ENCODE measurements around the gene MYBBP1A.

MYBBP1A gene

DNA sequence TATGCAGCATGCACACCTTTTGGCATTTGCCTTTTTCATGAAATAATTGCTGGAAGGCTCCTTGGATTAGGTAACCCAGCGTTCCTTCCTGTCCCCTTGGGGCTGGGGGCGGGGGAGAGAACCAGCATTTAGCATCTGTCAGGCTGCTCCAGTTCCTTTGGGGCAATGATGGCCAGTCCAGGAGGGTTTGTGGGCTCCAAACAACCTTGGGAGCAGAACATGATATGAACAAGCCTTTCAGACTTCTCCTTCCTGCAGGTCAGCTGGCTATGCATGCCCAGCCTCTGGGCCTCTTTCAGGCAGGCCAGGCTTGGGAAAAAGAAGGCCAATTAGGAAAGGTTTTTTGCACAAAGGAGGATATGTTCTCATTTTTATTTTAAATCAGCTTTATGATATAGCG, 28.0 kb upstream of the MYBBP1A start:
- Histone ChIP-seq H4K20me1 (ENCODE audit: control insufficient read depth, insufficient read depth, low read depth, low read length) (no peaks in the 10 kb centered on the region), H3K4me2 (ENCODE audit: low read length) (no peak overlapping the region), H3K27ac (ENCODE audit: low read depth, low read length) (no peak overlapping the region), H3F3A (ENCODE audit: control insufficient read depth, insufficient read depth) (no peaks in the 10 kb centered on the region), H3K9me3 (ENCODE audit: control insufficient read depth, insufficient read depth, low read length) (no peaks in the 10 kb centered on the region), H3K4me3 (ENCODE audit: low read length) (no peak overlapping the region), H3K9me2 (replicated peaks; ENCODE audit: control insufficient read depth, low read length) (no peaks in the 10 kb centered on the region), H3K79me2 (ENCODE audit: control insufficient read depth, low read length) (no peaks in the 10 kb centered on the region), H3K36me3 (ENCODE audit: control insufficient read depth, low read length) (no peaks in the 10 kb centered on the region), H3K4me1 (ENCODE audit: control insufficient read depth, low read length) (no peaks in the 10 kb centered on the region), H3K27me3 (ENCODE audit: control insufficient read depth, low read length) (peaks cover 35% of the 10 kb centered on the region)
- TF ChIP-seq EZH2phosphoT487 (IDR thresholded peaks at IDR 0.05; ENCODE audit: borderline replicate concordance, low read length): no peak
- TF ChIP-seq, protein P1, sequence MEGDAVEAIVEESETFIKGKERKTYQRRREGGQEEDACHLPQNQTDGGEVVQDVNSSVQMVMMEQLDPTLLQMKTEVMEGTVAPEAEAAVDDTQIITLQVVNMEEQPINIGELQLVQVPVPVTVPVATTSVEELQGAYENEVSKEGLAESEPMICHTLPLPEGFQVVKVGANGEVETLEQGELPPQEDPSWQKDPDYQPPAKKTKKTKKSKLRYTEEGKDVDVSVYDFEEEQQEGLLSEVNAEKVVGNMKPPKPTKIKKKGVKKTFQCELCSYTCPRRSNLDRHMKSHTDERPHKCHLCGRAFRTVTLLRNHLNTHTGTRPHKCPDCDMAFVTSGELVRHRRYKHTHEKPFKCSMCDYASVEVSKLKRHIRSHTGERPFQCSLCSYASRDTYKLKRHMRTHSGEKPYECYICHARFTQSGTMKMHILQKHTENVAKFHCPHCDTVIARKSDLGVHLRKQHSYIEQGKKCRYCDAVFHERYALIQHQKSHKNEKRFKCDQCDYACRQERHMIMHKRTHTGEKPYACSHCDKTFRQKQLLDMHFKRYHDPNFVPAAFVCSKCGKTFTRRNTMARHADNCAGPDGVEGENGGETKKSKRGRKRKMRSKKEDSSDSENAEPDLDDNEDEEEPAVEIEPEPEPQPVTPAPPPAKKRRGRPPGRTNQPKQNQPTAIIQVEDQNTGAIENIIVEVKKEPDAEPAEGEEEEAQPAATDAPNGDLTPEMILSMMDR (IDR thresholded peaks at IDR 0.05; ENCODE audit: low read depth, low read length, poor library complexity, severe bottlenecking): no peak

DNA sequence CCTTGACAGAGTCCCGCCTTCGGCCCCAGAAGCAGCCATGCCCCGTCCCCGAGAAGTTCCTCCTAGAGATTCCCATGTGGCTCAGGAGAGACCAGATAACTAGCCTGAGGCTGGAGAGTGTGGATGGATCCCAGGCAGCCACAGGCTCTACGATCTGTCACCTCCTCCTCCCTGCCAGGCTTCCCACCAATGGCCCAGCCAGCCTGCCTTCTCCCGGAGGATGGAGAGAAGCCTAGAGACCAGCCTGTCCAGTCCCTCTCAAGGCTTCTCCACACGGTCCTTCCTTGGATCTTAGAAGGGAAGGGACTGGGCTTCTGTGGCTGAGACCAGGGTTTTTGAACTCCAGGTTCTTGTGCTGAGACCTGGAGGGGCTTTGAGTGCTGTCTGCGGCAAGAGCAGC, 27.5 kb upstream of the MYBBP1A start:
- Histone ChIP-seq H3K4me2 (ENCODE audit: low read length) (no peak overlapping the region), H3K4me1 (ENCODE audit: control insufficient read depth, low read length) (no peaks in the 10 kb centered on the region), H3K27me3 (ENCODE audit: control insufficient read depth, low read length) (peaks cover 35% of the 10 kb centered on the region)

DNA sequence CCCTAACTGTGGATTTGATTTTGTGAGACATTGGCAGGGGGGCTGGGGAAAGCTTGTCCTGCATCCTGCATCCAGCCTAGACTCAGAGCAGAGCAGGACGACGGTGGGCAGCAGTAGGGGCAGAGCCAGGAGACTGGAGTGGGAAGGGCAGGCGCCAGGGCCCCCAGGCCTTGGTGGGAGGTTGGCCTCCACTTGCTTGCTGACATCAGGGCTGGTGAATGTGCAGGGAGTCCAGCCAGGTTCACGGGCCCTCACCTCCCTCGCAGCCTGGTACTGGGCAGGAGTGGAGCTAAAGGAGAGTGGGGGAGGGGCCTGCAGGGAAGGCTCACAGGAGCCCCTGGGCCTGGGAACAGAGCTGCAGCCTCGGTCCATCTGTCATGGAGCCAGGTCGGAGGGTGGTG, 26.9 kb upstream of the MYBBP1A start:
- Histone ChIP-seq H3K36me3 (ENCODE audit: control insufficient read depth, low read length) (no peaks in the 10 kb centered on the region), H3K4me1 (ENCODE audit: control insufficient read depth, low read length) (no peaks in the 10 kb centered on the region), H3K4me3 (ENCODE audit: low read length) (no peak overlapping the region), H3K27me3 (ENCODE audit: control insufficient read depth, low read length) (peaks cover 34% of the 10 kb centered on the region), H3K79me2 (ENCODE audit: control insufficient read depth, low read length) (no peaks in the 10 kb centered on the region), H3K9me2 (replicated peaks; ENCODE audit: control insufficient read depth, low read length) (no peaks in the 10 kb centered on the region), H4K20me1 (ENCODE audit: control insufficient read depth, insufficient read depth, low read depth, low read length) (no peaks in the 10 kb centered on the region), H3F3A (ENCODE audit: control insufficient read depth, insufficient read depth) (no peaks in the 10 kb centered on the region), H3K27ac (ENCODE audit: low read depth, low read length) (no peak overlapping the region), H3K9me3 (ENCODE audit: control insufficient read depth, insufficient read depth, low read length) (no peaks in the 10 kb centered on the region), H3K4me2 (ENCODE audit: low read length) (no peak overlapping the region)
- no peak for TF ChIP-seq EZH2phosphoT487 (IDR thresholded peaks at IDR 0.05; ENCODE audit: borderline replicate concordance, low read length)
- TF ChIP-seq, protein P1 (IDR thresholded peaks at IDR 0.05; ENCODE audit: low read depth, low read length, poor library complexity, severe bottlenecking): no peak

More for the DNA sequence above, 27.5 kb upstream of the MYBBP1A start:
- H3F3A ChIP-seq (ENCODE audit: control insufficient read depth, insufficient read depth): no peaks in the 10 kb centered on the region
- no peaks in the 10 kb centered on the region for H3K36me3 ChIP-seq (ENCODE audit: control insufficient read depth, low read length)
- no peaks in the 10 kb centered on the region for H4K20me1 ChIP-seq (ENCODE audit: control insufficient read depth, insufficient read depth, low read depth, low read length)
- H3K27ac ChIP-seq (ENCODE audit: low read depth, low read length): no peak overlapping the region
- H3K79me2 ChIP-seq (ENCODE audit: control insufficient read depth, low read length): no peaks in the 10 kb centered on the region
- H3K9me3 ChIP-seq (ENCODE audit: control insufficient read depth, insufficient read depth, low read length): no peaks in the 10 kb centered on the region
- TF ChIP-seq EZH2phosphoT487 (IDR thresholded peaks at IDR 0.05; ENCODE audit: borderline replicate concordance, low read length): no peak
- TF ChIP-seq, protein P1 (IDR thresholded peaks at IDR 0.05; ENCODE audit: low read depth, low read length, poor library complexity, severe bottlenecking): no peak
- no peaks in the 10 kb centered on the region for H3K9me2 ChIP-seq (replicated peaks; ENCODE audit: control insufficient read depth, low read length)
- H3K4me3 ChIP-seq (ENCODE audit: low read length): no peak overlapping the region

DNA sequence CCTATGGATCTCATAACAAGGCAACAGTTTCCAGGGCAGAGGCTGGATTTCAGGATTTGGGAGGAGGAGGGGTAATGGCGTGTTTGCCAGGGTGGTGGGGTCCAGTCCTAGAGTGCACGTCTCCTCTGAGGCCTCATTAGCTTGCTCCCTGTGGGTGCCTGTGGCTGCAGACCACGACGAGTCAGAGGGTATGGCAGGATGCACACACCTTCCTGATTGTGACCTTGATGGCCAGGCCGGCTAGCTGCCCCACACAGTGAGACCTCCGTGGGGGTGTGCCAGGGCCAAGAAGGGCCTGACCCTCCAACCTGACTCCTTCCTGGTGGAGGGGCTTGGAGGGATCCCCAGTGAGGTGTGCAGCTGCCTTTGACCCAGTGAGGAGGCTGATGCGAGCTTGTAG, 25.1 kb upstream of the MYBBP1A start:
- peaks cover 24% of the 10 kb centered on the region for H3K27me3 ChIP-seq (ENCODE audit: control insufficient read depth, low read length)
- no peaks in the 10 kb centered on the region for H4K20me1 ChIP-seq (ENCODE audit: control insufficient read depth, insufficient read depth, low read depth, low read length)
- TF ChIP-seq, protein P1 (IDR thresholded peaks at IDR 0.05; ENCODE audit: low read depth, low read length, poor library complexity, severe bottlenecking): no peak
- TF ChIP-seq EZH2phosphoT487 (IDR thresholded peaks at IDR 0.05; ENCODE audit: borderline replicate concordance, low read length): no peak
- no peak overlapping the region for H3K27ac ChIP-seq (ENCODE audit: low read depth, low read length)
- no peaks in the 10 kb centered on the region for H3F3A ChIP-seq (ENCODE audit: control insufficient read depth, insufficient read depth)
- no peaks in the 10 kb centered on the region for H3K9me3 ChIP-seq (ENCODE audit: control insufficient read depth, insufficient read depth, low read length)
- no peaks in the 10 kb centered on the region for H3K9me2 ChIP-seq (replicated peaks; ENCODE audit: control insufficient read depth, low read length)
- H3K4me2 ChIP-seq (ENCODE audit: low read length): no peak overlapping the region
- no peaks in the 10 kb centered on the region for H3K4me1 ChIP-seq (ENCODE audit: control insufficient read depth, low read length)
- H3K36me3 ChIP-seq (ENCODE audit: control insufficient read depth, low read length): no peaks in the 10 kb centered on the region
- no peaks in the 10 kb centered on the region for H3K79me2 ChIP-seq (ENCODE audit: control insufficient read depth, low read length)
- H3K4me3 ChIP-seq (ENCODE audit: low read length): no peak overlapping the region

Measured in DOHH2 (cell line).